ENCODE measurements around the gene SLC5A8. TPM values are rescaled to one million over a fixed set of nuclear protein-coding genes. Genes with fewer than 3 reads are reported as not detected.

Gene SLC5A8
- total RNA-seq, 3 donors from 2014 or later (not counting 1 experiment from before 2014, with no cell fraction given) = not detected

GRCh38 chr12:101116911-101117310, 93.1 kb downstream of the SLC5A8 start:
- H3K36me3 Mint-ChIP-seq = no peaks in the 10 kb centered on the region
- Histone ChIP-seq H3K4me3 (ENCODE audit: low read length) (no peak overlapping the region), H3K27me3 (ENCODE audit: control insufficient read depth, insufficient read depth, low read length) (no peaks in the 10 kb centered on the region), H3K9me3 (ENCODE audit: control insufficient read depth, insufficient read depth, low read length) (no peaks in the 10 kb centered on the region), H3K27ac (ENCODE audit: low read length) (no peak overlapping the region), H3K36me3 (ENCODE audit: control insufficient read depth, insufficient read depth, low read length) (no peaks in the 10 kb centered on the region), H3K4me1 (ENCODE audit: control insufficient read depth, insufficient read depth, low read length) (no peaks in the 10 kb centered on the region)
- ATAC-seq = no peak
- H3K27ac Mint-ChIP-seq = no peak overlapping the region
- H3K27me3 Mint-ChIP-seq (ENCODE audit: low read depth in 2 of 2) = no peaks in the 10 kb centered on the region
- peaks cover 0 to 3% of the 10 kb centered on the region in 2 donors for H3K9me3 Mint-ChIP-seq
- DNase-seq = no peak
- no peak for TF ChIP-seq CTCF (IDR thresholded peaks at IDR 0.05)
- H3K4me3 Mint-ChIP-seq = no peak overlapping the region
- 77% methylated on average over 3 of the region's 4 CpGs for WGBS (ENCODE audit: insufficient coverage)
- intact Hi-C loops (cut with micrococcal nuclease) = no loop called here
- H3K4me1 Mint-ChIP-seq = no peaks in the 10 kb centered on the region

GRCh38 chr12:101115326-101115725, 94.7 kb downstream of the SLC5A8 start:
- ATAC-seq (no peak), DNase-seq (no peak)
- peaks cover 0 to 4% of the 10 kb centered on the region in 2 donors for H3K9me3 Mint-ChIP-seq
- H3K27me3 ChIP-seq (ENCODE audit: control insufficient read depth, insufficient read depth, low read length) = no peaks in the 10 kb centered on the region
- H3K9me3 ChIP-seq (ENCODE audit: control insufficient read depth, insufficient read depth, low read length) = no peaks in the 10 kb centered on the region
- no peak overlapping the region for H3K4me3 ChIP-seq (ENCODE audit: low read length)
- H3K27ac Mint-ChIP-seq = no peak overlapping the region
- H3K36me3 Mint-ChIP-seq = no peaks in the 10 kb centered on the region
- H3K36me3 ChIP-seq (ENCODE audit: control insufficient read depth, insufficient read depth, low read length) = no peaks in the 10 kb centered on the region
- no peak overlapping the region for H3K27ac ChIP-seq (ENCODE audit: low read length)
- no peaks in the 10 kb centered on the region for H3K4me1 Mint-ChIP-seq
- no peaks in the 10 kb centered on the region for H3K27me3 Mint-ChIP-seq (ENCODE audit: low read depth in 2 of 2)
- H3K4me3 Mint-ChIP-seq = no peak overlapping the region
- 75% methylated on average over 1 of the region's 2 CpGs for WGBS (ENCODE audit: insufficient coverage)
- TF ChIP-seq CTCF (IDR thresholded peaks at IDR 0.05) = no peak
- intact Hi-C loops (cut with micrococcal nuclease) = no loop called here
- no peaks in the 10 kb centered on the region for H3K4me1 ChIP-seq (ENCODE audit: control insufficient read depth, insufficient read depth, low read length)

DNA sequence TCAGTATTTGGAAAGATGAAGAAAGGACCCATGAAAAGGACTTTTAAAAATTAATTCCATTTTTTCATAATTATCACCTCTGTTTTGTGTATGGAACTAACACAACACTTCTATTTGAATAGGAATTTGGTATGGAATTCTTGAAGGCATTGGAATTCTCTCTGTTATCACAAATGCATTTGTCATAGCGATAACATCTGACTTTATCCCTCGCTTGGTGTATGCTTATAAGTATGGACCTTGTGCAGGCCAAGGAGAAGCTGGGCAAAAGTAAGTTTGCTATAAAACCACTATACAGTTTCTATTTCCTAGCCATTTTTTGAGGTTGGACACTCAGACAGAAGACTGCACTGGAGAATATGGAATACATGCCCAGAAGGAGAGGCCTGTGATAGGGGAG, 98.6 kb downstream of the SLC5A8 start:
- no peak for ATAC-seq
- intact Hi-C loops (cut with micrococcal nuclease) = no loop called here
- WGBS (ENCODE audit: insufficient coverage) = 95% methylated on average over 2 of the region's 2 CpGs
- Histone ChIP-seq H3K4me1 (ENCODE audit: control insufficient read depth, insufficient read depth, low read length) (no peaks in the 10 kb centered on the region), H3K4me3 (ENCODE audit: low read length) (no peak overlapping the region), H3K36me3 (ENCODE audit: control insufficient read depth, insufficient read depth, low read length) (no peaks in the 10 kb centered on the region), H3K27ac (ENCODE audit: low read length) (no peak overlapping the region), H3K9me3 (ENCODE audit: control insufficient read depth, insufficient read depth, low read length) (no peaks in the 10 kb centered on the region), H3K27me3 (ENCODE audit: control insufficient read depth, insufficient read depth, low read length) (no peaks in the 10 kb centered on the region)
- Mint-ChIP-seq H3K36me3 (no peaks in the 10 kb centered on the region), H3K27me3 (ENCODE audit: low read depth in 2 of 2) (no peaks in the 10 kb centered on the region), H3K27ac (no peak overlapping the region), H3K4me3 (no peak overlapping the region), H3K4me1 (no peaks in the 10 kb centered on the region), H3K9me3 (peaks cover 0 to 8% of the 10 kb centered on the region in 2 donors)
- no peak for TF ChIP-seq CTCF (IDR thresholded peaks at IDR 0.05)
- no peak for DNase-seq

DNA sequence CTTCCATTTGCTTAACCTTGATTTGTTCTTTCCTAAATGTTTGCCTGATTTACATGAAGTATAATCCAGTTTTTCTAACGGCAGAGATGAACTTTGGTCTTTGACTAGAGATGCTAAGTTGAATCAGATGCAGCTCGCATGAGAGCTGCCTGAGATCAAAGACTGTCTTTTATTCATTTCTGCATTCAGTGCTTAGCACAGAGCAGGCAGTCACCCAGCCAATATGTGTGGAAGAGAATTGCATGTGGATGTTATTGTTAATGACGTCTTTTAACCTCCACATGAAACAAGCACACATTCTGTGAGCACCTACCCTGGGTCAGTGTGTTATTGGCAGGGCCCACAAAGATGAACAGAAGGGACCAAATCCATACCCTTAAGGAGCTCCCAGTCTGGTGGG, 99.2 kb downstream of the SLC5A8 start:
- Histone ChIP-seq H3K36me3 (ENCODE audit: control insufficient read depth, insufficient read depth, low read length) (no peaks in the 10 kb centered on the region), H3K27me3 (ENCODE audit: control insufficient read depth, insufficient read depth, low read length) (no peaks in the 10 kb centered on the region), H3K9me3 (ENCODE audit: control insufficient read depth, insufficient read depth, low read length) (no peaks in the 10 kb centered on the region), H3K27ac (ENCODE audit: low read length) (no peak overlapping the region), H3K4me3 (ENCODE audit: low read length) (no peak overlapping the region), H3K4me1 (ENCODE audit: control insufficient read depth, insufficient read depth, low read length) (no peaks in the 10 kb centered on the region)
- Mint-ChIP-seq H3K27ac (no peak overlapping the region), H3K4me3 (no peak overlapping the region), H3K9me3 (peaks cover 0 to 8% of the 10 kb centered on the region in 2 donors), H3K4me1 (no peaks in the 10 kb centered on the region), H3K27me3 (ENCODE audit: low read depth in 2 of 2) (no peaks in the 10 kb centered on the region), H3K36me3 (no peaks in the 10 kb centered on the region)
- DNase-seq (no peak), ATAC-seq (no peak)
- WGBS (ENCODE audit: insufficient coverage) = 90% methylated on average over 2 of the region's 3 CpGs
- no peak for TF ChIP-seq CTCF (IDR thresholded peaks at IDR 0.05)
- intact Hi-C loops (cut with micrococcal nuclease) = no loop called here
